A673 (cell line): Measurements from ENCODE around the gene TMEM169.

Experiments
- CTCF ChIP-seq: fragments of 300-800, 200-600 bp; sonication (generic); conservative IDR thresholded peaks from 2 replicates; pipeline ENCODE4 v1.5.1; 2017; ENCODE audit warnings: low read depth, mild to moderate bottlenecking, antibody characterized with exemption, low read length, moderate library complexity, mixed read lengths
- EZH2 ChIP-seq: fragments of 200-600 bp; sonication (generic); IDR thresholded peaks from 2 replicates; pipeline ENCODE4 v1.6.1; 2017; ENCODE audit warnings: borderline replicate concordance, low read depth, mild to moderate bottlenecking, mixed read lengths, antibody characterized with exemption, low read length; ENCODE audit not compliant: poor library complexity, severe bottlenecking

- TF ChIP-seq EZH2 (no peak), CTCF (no peak)
Observed at GRCh38 chr2:216108967-216109921, 27.5 kb downstream of the TMEM169 start, which contains the start of gene XRCC5.
